HG02610 (cell line): ENCODE data around the gene NEUROG3.
"Not testable (repeated sequence)": the region's sequence is repeated elsewhere in the genome, so short reads cannot be mapped to it uniquely, and the experiment has no call there.

Experiments used
- ATAC-seq: cut with Tn5 transposase; IDR thresholded peaks from one replicate; pipeline ENCODE4 v1.9.1; 2021; ENCODE audit warnings: mild to moderate bottlenecking, moderate library complexity; ENCODE audit not compliant: unreplicated experiment

The NEUROG3 gene

DNA sequence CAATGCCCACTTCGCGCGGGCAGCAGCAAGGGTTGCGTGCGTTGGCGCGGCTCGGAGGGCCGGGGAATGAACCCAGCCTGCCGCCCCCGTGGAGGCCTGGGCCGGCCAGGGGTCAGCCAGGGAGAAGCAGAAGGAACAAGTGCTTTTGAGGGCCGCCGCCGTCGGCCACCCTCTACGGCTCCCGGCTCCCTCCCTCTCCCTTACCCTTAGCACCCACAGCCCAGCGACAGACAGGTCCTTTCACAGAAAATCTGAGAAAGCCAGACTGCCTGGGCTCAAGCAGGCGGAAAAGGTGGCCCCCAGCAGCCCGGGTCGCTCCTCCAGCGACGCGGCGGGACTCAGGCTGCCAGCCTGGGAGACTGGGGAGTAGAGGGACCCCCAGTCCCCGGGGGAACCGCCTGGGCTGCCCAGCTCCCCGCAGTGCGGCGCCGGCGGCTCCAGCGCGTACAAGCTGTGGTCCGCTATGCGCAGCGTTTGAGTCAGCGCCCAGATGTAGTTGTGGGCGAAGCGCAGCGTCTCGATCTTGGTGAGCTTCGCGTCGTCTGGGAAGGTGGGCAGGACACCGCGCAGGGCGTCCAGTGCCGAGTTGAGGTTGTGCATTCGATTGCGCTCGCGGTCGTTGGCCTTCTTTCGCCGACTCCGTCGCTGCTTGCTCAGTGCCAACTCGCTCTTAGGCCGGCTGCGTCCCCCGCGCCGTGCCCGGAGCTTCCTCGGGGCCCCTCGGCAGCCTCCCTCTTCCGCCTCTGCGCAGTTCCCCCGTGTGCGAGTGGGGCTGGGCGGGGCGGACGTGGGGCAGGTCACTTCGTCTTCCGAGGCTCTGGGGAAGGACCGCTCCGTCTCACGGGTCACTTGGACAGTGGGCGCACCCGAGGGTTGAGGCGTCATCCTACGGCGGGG, 815 bp downstream of the NEUROG3 start:
- no peak for ATAC-seq

DNA sequence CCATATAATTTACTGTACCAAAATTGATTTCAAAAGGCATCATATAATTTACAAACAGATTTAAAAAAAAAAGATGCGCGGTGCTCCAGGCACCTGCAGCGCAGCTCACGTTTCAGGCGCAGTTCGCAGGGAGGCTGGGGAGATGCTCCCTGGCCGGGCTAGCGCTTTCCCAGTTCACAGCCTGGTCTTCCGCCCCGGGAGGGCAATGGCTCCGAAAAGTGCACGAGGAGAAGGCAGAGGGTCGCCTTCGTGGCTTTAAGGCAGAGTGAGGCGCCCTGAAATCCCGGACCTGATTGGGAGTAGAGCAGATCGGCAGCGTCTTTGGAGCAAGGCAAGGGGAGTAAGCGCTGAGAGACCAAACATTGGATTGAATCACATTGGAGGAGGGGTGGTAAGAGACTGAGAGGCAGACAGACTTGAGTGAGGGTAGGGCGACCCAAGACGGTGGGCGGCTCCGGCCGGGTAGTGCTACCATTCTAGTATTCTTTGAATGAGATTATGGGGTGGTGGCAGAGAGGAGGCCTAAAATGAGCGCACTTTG, 1.5 kb downstream of the NEUROG3 start:
- ATAC-seq = no peak

DNA sequence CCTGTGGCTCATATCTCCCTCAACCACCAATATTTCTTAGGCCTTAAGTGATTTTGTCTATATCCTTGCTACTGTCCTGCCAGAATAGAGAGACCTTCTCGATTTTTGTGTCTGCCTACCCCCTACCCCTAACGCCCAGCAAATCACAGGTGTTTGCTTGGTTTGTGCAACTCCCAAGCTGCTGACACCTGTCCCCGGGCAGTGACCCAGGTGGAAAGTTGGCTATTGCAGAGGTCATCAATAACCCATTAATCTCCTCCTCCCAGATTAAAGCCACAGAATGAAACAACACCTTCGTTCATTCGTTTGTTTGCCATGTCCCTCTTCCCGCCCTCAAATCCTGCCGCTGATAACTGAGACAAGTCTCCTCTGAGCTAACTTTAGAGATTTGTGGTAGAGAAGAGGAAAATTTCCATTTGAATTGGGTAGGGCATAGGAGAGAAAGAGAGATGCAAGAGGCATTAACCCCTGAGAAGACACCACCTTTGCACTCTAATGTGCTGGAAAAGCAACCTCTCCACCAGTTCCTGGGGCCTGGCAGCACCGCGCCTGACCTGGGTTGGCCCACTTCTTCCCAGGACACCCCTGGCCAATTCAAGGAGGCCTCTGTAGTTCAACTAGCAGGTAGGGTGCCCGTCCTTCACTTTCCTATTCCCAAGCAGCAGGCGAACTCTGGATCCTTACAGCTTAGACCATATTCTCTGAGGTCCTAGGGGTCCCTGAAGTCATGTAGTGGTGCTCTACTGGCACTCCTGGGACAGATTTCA, 3.0 kb downstream of the NEUROG3 start:
- no peak for ATAC-seq

DNA sequence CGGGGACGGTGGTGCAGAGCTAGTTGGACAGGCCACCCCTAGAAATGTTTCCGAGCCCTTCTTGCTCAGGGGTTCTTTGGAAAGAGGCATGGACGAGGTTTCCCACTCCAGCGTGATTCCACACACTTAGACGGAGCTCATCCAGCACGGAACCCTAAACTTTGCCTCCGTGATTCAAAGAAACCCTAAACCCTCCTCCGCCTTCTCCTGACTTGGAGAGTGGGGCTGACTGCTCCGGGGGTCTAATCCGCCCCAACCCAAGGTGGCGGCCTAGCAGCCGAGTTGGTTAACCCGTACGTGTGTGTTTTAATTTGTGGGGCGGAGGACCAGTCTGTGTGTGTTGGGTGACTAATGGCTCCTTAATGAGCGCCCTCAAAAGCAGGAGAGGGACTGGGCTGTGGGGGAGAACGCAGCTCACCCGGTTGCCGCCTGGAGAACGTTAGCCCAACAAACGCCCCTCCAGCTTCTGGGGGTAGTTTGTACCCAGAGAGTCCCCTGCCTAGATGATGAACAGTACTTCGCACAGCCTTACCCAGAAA, 3.8 kb downstream of the NEUROG3 start:
- no peak for ATAC-seq

DNA sequence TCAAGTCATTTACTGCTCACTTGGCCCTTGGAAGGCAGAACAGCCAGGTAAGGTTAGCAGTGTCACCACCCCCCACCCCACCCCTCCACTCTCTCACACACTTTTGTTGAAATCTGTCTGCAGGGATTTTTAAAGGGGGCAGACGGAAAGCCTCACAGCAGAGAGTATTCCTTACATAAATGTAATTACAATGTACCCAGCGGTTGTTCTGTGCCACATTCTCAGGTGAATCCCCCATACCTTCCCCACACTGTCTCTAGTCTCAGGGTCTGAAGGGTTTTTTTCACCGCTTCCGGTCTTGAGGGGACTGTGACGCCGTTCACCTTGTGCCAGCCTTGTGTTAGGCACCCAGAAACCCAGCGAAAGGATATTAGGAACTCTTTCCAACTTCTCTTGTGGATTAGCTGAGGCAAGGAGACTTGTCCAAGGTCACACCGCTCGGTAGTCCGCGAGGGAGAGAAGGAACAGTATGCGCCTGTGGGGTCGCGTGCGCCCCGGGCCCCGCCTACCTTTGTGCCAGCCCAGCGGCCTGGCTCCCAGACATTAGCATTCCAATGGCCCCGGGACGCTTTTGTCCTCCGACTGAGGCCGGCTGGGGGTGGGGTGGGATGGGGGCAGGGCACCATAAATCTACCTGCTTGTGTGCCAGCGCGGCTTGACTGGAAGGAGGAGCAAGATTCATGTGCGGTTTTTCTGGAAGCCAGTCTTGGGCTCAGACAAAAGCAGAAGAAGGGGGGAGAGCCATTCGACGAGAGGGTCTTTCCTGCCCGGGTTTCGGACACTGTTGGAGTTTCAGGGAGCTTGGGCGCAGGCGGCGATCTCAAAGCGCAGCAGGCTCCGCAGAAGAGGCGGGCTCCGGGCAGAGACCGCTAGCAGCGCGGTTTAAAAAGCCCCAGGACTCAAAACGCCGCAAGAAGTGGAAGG, 4.5 kb downstream of the NEUROG3 start:
- no peak for ATAC-seq

DNA sequence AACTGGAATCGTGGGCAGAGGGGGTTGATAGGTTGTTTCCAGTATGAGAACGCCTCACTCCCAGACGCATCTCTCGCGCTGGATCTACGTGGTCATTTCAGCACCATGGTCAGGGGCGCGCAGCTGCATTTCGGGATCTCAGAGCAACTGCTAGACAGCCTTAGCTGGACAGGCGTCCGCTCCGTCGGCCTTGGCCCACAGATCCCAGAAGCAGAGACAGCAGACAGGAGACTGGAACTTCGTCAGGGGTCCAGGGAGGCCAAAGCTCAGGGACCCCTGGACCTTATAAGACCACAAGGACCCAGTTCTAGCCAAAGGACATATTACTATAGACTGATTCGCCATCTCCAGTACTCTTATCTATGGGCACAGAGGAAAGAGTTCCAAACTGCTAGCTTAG, 5.3 kb downstream of the NEUROG3 start:
- ATAC-seq = no peak

DNA sequence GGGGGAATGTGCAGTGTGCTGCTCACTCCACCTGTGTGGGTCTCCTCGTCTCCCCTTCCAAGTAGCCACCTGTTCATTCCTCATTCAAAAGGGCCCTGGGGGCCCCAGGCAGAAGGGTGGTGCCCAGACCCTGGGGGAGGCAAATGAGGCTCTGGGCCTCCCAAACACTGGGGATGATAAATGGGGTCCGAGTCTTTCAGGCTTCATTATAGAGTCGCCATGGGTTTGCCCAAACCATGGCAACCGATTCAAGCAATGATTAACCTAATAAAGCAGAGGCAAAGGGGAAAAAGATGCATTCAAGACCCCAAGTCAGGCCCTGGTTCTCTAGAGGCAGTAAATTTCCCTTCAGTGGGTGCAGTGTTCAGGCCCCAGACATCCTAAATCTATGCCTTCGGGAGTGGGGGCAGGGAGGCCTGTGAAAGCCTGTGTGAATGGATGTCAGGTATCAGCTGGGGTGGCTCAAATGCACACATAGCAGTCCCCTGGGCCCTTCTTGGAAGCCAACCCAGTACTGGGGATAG, 10.4 kb downstream of the NEUROG3 start:
- ATAC-seq = no peak

DNA sequence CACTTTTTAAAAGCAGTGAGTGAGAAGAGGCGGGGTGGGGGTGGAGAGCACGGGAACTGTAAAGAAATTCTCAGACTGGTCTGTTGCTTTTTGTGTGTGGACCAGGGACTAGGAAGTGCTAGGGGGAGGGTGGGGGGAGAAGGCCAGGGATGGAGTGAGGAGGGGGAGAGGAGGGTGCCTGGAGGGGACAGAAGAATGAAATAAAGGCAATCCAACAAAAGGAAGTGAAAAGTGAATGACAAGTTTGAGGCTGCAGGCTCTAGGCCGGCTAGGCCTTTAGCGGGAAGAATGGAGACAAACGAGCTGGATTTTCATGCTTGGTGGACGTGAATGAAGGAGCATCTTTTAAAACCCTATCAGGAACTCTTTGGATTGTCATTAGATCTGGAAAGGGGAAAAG, 13.7 kb downstream of the NEUROG3 start:
- no peak for ATAC-seq

DNA sequence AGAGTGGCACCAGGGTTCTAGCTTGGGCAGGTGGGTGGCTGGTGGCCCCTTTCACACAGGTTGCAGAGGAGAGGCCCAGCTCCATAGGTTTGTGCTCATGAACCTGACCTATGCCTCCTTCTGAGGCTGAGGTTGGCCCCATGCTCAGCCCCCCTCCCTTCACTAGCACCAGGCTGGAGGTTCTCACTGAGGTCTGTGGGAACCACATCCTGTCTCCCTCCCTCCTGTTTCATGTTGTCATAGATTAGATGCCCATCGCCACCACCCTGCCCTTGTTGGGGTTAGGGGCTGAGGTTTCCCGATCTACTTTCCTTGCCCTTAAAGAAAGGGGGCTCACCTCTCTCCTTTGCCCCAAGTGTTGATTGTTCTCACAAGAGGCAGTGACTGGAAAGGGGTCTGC, 14.7 kb downstream of the NEUROG3 start:
- no peak for ATAC-seq

DNA sequence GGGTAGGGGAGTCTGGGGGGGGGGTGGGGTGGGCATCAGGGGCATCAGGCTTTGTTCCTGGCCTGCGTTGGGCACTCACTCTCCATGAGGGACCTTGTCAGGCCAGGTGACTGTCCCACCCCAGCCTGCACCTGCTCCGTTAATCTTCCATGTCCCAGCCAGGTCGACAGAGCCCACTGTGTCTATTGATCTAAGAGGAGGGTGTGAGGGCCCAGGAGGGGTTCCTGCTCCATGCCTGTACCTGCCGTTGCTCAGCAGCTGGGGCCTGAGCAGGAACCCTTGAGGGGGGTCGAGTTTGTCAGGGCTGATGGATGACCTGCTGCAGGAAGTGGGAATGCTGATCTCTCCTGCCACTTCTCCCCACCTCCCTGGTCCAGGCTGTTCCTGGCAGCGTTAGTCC, 18.6 kb downstream of the NEUROG3 start:
- no peak for ATAC-seq

DNA sequence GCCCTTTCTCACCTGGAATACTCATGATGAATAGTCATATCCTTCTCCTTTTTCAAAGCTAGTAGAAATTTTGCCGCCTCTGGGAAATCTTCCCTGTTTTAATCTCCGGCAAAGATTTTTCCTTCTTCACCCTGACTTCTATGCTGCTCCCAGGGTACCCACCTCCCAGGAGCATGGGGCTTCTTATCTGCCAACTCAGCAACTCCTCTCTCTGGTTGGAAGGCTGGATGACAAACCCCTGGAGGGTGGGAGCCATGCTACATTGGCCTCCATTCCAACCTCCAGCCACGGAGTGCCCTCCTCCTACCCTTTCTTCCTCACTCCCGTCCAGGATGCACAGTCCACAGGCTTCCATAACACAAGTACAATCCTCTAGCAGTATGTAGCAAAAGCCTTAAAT, 19.9 kb downstream of the NEUROG3 start:
- no peak for ATAC-seq

DNA sequence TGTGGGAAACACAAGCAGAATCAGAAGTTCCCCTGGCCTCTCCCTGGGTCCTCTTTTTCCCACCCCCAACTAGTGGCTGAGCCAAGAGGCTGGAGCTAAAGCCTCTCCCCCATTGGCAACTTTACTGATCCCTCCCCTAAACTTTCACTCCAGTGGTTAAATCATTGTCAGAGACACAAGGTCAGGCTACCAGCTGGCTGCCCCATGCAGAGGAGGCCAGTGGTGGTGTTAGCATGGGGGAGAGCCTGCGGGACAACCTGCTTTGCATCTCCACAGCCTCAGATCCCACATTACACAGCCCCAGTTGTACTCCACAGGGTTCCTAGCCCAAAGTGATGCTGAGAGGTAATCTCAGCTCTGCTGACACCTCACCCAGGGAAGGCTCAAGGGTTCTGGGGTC, 21.0 kb downstream of the NEUROG3 start:
- ATAC-seq = no peak

DNA sequence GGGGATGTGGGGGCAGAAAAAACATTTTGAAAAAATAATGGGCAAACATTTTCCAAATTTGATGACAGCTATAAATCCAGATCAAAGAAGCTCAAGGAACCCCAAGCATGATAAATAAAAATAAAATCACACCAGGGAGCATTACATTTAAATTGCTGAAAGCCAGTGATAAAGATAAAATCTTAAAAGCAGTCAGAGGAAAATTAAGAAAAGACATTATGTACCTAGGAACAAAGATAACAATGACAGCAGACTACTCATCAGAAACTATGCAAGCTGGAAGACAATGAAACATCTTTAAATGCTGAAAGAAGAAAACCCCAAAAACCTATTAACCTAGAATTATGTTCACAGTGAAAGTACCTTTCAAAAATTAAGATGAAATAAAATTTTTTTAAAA, 23.3 kb downstream of the NEUROG3 start:
- no peak for ATAC-seq

DNA sequence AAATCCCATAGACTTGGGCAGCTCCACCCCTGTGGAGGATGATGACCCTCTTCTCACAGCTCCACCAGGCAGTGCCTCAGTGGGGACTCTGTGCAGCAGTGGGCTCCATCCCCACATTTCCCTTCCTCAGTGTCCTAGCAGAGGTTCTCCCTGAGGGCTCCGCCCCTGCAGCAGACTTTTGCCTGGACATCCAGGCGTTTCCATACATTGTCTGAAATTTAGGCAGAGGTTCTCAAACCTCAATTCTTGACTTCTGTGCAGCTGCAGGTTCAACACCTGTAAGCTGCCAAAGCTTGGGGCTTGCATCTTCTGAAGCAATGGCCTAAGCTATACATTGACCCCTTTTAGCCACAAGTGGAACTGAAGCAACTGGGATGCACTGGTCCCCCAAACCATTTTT, 31.8 kb downstream of the NEUROG3 start:
- no peak for ATAC-seq

DNA sequence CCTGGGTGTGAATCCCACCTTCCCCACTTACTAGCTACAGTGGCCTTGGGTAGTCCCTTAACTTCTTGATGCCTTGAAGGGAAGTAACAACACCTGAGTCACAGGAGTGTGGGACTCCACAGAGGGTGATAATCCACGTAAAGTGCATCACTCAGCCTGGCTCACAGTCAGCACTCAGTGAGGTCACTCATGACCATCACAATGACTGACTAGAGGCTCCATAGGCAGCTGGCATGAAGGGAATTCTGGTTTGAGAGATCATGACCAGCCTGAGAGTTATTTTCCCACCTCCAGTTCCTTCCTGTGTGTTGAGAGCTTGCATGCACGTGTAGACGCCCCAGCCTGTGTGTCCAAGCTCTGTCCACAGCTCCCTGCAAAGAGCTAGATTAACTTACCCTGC, 34.8 kb downstream of the NEUROG3 start:
- no peak for ATAC-seq

DNA sequence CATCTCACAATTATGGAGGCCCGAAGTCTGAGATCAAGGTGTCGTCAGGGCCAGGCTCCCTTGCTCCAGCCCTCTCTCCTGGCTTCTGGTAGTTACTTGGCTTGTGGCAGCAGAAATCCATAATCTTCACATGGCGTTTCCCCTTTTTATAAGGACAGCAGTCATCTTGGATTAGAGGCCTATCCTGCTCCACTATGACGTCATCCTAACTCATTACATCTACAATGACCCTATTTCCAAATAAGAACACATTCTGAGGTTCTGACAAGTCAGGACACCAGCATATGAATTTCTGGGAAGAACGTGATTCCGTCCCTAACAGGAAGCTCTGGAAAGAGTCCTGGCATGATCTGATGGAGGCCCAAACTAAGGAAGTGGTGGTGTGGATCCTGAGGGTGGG, 35.8 kb downstream of the NEUROG3 start:
- ATAC-seq = no peak

DNA sequence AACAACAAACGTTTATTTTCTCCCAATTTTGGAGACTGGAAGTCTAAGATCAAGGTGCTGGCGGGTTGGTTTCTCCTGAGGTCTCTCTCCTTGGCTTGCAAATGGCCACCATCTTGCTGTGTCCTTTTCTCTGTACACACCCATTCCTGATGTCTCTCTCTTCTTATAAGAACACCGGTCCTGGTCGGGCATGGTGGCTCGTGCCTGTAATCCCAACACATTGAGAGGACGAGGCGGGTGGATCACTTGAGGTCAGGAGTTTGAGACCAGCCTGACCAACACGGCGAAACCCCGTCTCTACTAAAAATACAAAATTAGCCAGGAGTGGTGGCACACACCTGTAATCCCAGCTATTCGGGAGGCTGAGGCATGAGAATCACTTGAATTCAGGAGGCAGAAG, 36.7 kb downstream of the NEUROG3 start:
- ATAC-seq = not testable (repeated sequence)

DNA sequence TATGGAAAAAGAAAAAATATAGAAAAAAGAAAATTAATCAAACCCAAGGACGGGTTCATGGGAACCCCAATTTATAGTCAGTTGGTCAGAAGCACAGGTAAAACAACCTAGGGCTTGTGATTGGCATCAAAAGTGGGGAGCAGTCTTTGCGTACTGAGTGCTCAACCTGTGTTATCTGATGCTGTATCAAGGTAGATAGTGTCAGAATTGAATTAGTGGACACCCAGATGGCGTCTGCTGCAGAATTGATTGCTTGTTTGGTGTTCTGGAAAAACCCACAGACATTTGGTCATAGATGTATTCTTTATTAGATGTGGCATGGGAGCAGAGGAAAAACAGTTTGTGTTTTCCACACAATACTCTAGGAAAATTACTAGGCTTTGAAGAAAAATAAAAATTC, 39.6 kb downstream of the NEUROG3 start:
- ATAC-seq = no peak

DNA sequence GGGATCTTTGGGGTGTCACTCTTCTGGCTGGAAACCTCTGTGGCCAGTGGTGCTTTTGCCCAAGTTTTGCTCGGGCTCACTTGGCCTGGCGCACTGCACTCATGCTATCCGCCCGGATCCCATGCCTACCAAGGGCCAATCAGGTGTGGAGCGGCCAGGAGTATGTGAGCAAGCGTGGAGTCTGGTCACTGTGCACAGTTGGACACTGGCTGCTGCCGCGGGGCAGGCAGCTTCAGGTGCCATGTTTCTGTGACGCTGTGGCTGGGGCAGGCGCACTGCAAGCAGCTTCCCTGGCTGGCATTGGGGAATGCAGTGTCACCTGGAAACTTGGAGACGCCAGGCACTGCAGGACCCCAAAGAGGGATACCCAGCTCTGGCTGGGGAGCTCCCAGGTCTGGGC, 45.3 kb downstream of the NEUROG3 start:
- ATAC-seq = no peak
